Left ventricle myocardium superior (tissue), 1 donor: ENCODE results near the gene KCNA4. TPM values are rescaled to one million over a fixed set of nuclear protein-coding genes. Genes with fewer than 3 reads are reported as not detected.
"Not testable (repeated sequence)": the region's sequence is repeated elsewhere in the genome, so short reads cannot be mapped to it uniquely, and the experiment has no call there.

Experiments
- ATAC-seq: fragments of 200-7000 bp; cut with Tn5 transposase; one replicate; pipeline ENCODE4 v1.9.1; 2020; ENCODE audit warnings: mild to moderate bottlenecking, moderate library complexity
- DNase-seq: peaks from one replicate; pipeline ENCODE4 v3.0.0-alpha.2; 2020
- intact Hi-C: fragments of 100-400 bp; cut with micrococcal nuclease; formaldehyde crosslinking; loops from one replicate; pipeline ENCODE4 v1.11.0; 2022
- long read RNA-seq: library from polyadenylated mRNA; unstranded; transcript quantifications from one replicate; pipeline ENCODE4 v2.0.0, GENCODE V29; 2021
- total RNA-seq: library from RNA; stranded (reverse); fragmentation: NEBNext Ultra II Directional; extraction: Animal tissue kit (Norgen Biotek cat#: 25700); gene quantifications from one replicate; pipeline ENCODE4 v1.2.1, GENCODE V29; 2021
- donor health status: DM: no; HTN: yes; CAD: no; lungs with severe emphysema.

KCNA4 gene
- 1.2 TPM for total RNA-seq
- long read RNA-seq, full-length matches to known transcripts: 2 of 2 reads
- long read RNA-seq, partial matches to known transcripts: 0 of 2 reads
- long read RNA-seq, other reads (novel, unspliced or antisense): 0 of 2 reads

- peak; percentile 96 for ATAC-seq
- peak; percentile 75 for DNase-seq
- intact Hi-C loops: no loop called here
Observed at GRCh38 chr11:30016588-30017363, at the start of gene KCNA4. KCNA4 (minus strand) TSS chr11:30017030; CDS start chr11:30012678, 4,352 bp downstream.

- DNase-seq: no peak
- no peak for ATAC-seq
- intact Hi-C loops: no loop called here
Observed at GRCh38 chr11:30062103-30062502, 45.3 kb upstream of the KCNA4 start.

GRCh38 chr11:30059172-30059815 is 42.5 kb upstream of the KCNA4 start:
- no peak for DNase-seq
- no peak for ATAC-seq
- intact Hi-C loops: no loop called here

GRCh38 chr11:30049214-30049613 is 32.4 kb upstream of the KCNA4 start:
- intact Hi-C loops: no loop called here
- DNase-seq: no peak
- no peak for ATAC-seq

GRCh38 chr11:30046578-30046945 is 29.7 kb upstream of the KCNA4 start:
- intact Hi-C loops: no loop called here
- DNase-seq: no peak

GRCh38 chr11:30045921-30046577 is 29.2 kb upstream of the KCNA4 start:
- ATAC-seq: no peak

More at GRCh38 chr11:30046578-30046945, 29.7 kb upstream of the KCNA4 start:
- no peak for ATAC-seq

GRCh38 chr11:30045144-30045543 is 28.3 kb upstream of the KCNA4 start:
- DNase-seq (no peak), ATAC-seq (no peak)
- intact Hi-C loops: no loop called here

More at GRCh38 chr11:30045921-30046577, 29.2 kb upstream of the KCNA4 start:
- intact Hi-C loops: no loop called here
- no peak for DNase-seq

- intact Hi-C loops: no loop called here
- DNase-seq (no peak), ATAC-seq (no peak)
Observed at GRCh38 chr11:30041171-30041570, 24.3 kb upstream of the KCNA4 start.

GRCh38 chr11:30034746-30035145 is 17.9 kb upstream of the KCNA4 start:
- ATAC-seq, DNase-seq, intact Hi-C loops: not testable (repeated sequence)

- intact Hi-C loops, ATAC-seq, DNase-seq: not testable (repeated sequence)
Observed at GRCh38 chr11:30034166-30034565, 17.3 kb upstream of the KCNA4 start.

- no peak for DNase-seq
- ATAC-seq: no peak
- intact Hi-C loops: no loop called here
Observed at GRCh38 chr11:30025396-30026139, 8.7 kb upstream of the KCNA4 start.

- ATAC-seq (no peak), DNase-seq (no peak)
- intact Hi-C loops: no loop called here
Observed at GRCh38 chr11:30023074-30023473, 6.2 kb upstream of the KCNA4 start.

GRCh38 chr11:30019481-30019880 is 2.7 kb upstream of the KCNA4 start:
- intact Hi-C loops: no loop called here
- ATAC-seq (no peak), DNase-seq (no peak)

GRCh38 chr11:30018495-30018894 is 1.7 kb upstream of the KCNA4 start:
- DNase-seq (no peak), ATAC-seq (no peak)
- intact Hi-C loops: no loop called here

- DNase-seq: no peak
- no peak for ATAC-seq
- intact Hi-C loops: no loop called here
Observed at GRCh38 chr11:30017445-30017895, 640 bp upstream of the KCNA4 start.

GRCh38 chr11:30015725-30016412 is 961 bp downstream of the KCNA4 start:
- DNase-seq: no peak
- intact Hi-C loops: no loop called here
- peak; percentile 30 for ATAC-seq

GRCh38 chr11:30012346-30012745 is 4.5 kb downstream of the KCNA4 start:
- no peak for DNase-seq
- no peak for ATAC-seq
- intact Hi-C loops: no loop called here

GRCh38 chr11:30009060-30009459 is 7.8 kb downstream of the KCNA4 start:
- ATAC-seq: peak; percentile 50
- intact Hi-C loops: no loop called here
- DNase-seq: no peak

GRCh38 chr11:30006876-30007275 is 10.0 kb downstream of the KCNA4 start:
- intact Hi-C loops: no loop called here
- DNase-seq: no peak
- ATAC-seq: no peak
